Measurements from ENCODE around the gene CD46.

- TF ChIP-seq, protein P1, sequence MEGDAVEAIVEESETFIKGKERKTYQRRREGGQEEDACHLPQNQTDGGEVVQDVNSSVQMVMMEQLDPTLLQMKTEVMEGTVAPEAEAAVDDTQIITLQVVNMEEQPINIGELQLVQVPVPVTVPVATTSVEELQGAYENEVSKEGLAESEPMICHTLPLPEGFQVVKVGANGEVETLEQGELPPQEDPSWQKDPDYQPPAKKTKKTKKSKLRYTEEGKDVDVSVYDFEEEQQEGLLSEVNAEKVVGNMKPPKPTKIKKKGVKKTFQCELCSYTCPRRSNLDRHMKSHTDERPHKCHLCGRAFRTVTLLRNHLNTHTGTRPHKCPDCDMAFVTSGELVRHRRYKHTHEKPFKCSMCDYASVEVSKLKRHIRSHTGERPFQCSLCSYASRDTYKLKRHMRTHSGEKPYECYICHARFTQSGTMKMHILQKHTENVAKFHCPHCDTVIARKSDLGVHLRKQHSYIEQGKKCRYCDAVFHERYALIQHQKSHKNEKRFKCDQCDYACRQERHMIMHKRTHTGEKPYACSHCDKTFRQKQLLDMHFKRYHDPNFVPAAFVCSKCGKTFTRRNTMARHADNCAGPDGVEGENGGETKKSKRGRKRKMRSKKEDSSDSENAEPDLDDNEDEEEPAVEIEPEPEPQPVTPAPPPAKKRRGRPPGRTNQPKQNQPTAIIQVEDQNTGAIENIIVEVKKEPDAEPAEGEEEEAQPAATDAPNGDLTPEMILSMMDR (IDR thresholded peaks at IDR 0.05 in 8 of 11, conservative IDR thresholded peaks at IDR 0.05 in 3 of 11): no peak
- TF ChIP-seq POLR2A (IDR thresholded peaks at IDR 0.05) (no peak), POLR2AphosphoS5 (IDR thresholded peaks at IDR 0.05) (peak in 1 of 3 donors; percentile 8)
Observed at GRCh38 chr1:207815913-207816291, 64.0 kb downstream of the CD46 start.
